Femur (tissue), 1 donor: ENCODE data around the gene DPT.
"Not testable (repeated sequence)": the region's sequence is repeated elsewhere in the genome, so short reads cannot be mapped to it uniquely, and the experiment has no call there.

Source experiments
- DNase-seq: peaks from one replicate; pipeline ENCODE4 v3.0.0-alpha.2; 2017

The DPT gene

DNA sequence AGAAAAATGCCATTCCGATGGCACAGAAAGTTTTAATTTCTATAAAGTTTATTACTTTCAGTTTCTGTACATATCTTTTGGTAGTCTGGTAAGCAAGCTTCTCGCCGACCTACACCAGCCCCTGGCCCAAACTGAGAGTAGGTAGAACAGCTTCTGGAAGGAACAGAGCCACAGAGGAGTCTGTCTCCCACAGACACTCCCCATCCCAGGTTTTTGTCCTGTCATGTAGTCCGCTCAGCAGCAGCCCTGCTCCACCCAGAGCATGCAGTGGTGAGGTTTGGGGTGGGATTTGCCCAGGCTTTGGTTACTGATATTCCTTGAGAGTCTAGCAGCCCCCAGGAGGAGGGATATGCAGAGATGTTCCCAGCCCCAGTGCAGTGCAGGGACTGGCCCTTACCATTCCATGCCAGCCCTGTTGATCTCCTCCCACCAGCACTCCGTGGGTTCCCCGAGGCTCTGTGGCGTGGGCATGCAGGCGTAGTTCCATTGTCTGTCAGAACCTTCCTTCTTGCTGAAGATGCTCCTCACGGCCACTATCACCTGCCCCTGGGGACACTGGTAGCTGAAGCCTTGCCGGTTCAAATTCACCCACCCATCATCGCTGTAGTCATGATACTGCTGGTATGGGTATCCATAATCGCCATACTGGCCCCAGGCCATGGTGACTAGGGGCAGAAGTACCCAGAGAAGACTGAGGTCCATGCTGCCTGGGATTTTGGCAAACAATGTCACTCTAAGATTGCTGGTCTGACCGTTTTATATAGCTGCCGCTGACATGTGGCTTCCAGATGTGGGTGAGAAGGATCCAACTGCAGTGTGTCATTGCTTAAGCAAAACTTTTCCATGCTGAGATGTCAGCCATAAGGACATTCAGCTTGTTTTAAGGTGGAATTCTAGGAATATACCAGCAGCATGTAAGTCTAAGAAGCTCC lies at the start of gene DPT:
Gene DPT (minus strand): TSS at position 734 of the 932 bp plus-strand sequence. CDS start 32 bp downstream, at position 702.
- DNase-seq, result peak; percentile 88

DNA sequence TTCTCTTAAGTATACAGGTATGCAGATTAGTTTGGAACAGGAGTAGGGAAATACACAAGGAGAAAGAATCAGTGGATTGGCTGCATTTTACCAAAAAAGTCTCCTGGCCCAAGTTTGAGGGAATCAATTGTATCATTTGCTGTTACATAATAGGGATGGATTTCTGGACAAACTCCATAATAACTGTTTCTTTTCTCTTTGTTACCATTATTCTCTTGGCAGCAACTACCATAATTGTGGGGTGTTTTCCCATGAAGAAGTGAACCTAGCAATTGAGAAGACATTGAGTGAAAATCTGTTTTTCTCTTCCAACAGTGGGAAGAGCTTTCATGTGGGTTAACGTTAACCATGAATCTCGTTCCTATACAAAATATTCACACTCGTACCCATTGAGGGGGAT lies 46.4 kb upstream of the DPT start:
- no peak for DNase-seq

DNA sequence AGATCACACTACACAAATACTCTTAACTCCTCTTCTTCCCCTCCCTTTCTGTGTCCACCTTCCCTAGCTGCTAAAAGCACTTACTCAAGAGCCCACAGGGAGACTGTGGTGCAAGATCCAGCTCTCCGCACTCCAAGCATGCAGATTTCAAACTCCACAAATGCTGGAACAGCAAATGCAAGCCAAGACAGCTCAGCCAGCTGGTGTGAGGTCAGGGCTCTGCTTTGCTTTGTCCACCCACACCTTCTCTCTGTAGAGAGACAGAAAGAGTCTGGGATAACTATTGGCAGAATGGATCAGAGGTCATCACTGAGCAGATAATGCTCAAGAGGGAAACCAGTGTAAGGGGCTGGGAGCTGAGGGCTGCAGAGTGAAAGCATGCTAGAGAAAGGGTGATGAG lies 45.2 kb upstream of the DPT start:
- DNase-seq, result peak; percentile 66

DNA sequence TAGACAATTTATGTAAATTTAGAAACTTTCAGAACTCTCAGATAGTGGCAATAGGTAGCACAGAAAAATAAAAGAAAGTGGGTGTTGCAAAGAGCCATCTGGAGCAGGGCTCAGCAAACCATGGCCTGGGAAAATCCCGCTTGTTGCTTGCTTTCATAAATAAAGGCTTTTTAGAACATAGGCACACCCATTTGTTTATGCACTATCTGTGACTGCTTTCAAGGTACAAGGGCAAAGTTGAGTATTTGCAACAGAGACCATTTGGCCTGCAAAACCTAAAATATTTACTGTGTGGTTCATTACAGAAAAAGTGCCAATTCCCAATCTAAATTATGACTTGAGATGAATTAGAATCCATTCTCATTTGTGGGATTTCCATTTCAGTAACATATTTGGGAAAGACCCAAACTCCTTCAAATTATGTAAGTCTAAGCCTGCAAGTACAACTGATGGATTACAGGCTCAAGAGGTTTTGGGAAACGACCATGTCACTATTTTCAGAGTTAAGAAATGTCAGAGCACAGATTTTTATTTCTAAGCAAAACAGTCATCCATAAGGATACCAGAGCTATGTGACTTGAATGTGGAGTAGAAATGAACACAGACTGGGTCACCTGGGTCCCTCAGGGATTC lies 43.5 kb upstream of the DPT start:
- no peak for DNase-seq

DNA sequence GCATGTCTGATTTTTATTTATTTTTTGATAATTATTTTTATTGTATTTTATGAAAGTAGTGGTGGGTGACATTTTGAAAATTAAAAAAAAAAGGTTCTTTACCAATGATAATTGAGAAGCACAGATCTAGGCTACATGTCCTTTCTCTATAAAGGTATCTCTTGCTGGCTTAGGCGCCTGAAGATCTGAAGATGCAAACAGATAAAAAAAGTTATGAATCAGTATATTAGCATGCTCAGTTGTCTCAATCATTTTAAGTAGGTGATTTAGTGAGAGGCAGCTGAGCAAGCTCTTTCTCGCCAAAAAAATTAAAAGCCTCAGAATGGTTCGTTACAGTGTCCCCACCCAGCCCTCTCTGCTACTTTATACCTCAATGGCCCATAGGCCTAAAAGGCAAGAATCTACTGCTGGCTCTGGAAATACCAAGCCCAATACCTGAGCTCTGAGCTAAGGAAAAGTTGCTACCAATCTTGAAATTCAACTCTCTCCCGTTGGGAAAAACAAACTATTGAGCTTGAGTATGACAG lies 42.2 kb upstream of the DPT start:
- DNase-seq, result no peak

DNA sequence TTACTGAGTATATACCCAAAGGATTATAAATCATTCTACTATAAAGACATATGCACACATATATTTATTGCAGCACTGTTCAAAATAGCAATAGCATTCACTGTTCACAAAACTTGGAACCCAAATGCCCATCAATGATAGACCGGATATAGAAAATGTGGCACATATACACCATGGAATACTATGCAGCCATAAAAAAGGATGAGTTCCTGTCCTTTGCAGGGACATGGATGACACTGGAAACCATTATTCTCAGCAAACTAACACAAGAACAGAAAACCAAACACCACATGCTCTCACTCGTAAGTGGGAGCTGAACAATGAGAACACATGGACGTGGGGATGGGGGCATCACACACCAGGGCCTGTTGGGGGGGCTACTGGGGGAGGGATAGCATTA lies 40.9 kb upstream of the DPT start:
- not testable (repeated sequence) for DNase-seq

DNA sequence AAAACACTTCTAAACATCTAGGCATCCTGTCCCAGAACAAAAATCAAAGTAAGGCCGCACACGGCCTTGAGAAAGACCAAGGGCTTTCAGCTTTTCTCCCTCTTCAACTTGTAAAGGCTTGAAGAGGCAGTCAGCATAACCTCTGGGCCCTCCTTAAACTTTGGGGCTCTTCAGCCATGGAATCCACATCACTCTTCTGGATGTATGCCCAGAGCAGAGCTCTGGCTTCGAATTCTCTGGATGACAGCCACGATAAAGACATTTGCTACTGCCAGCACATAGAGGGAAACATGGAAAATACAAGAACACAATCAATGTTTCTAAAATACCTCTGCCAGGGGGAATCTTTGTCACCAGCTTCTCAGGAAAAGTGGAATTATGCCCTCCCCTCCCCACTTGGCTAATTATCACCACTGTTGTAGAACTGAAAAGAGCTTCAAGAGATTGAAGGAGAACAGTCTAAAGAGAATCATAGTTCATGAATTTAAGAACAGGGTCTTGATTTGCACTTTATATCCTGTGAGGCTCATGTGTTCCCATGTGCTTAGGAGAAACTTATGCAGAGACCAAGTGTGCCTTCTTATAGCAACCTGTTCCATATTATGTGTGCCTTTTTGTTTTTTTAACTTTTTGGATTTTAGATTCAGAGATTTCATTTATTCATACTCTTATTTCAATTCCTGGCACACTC lies 39.0 kb upstream of the DPT start:
- DNase-seq, result peak; percentile 89

DNA sequence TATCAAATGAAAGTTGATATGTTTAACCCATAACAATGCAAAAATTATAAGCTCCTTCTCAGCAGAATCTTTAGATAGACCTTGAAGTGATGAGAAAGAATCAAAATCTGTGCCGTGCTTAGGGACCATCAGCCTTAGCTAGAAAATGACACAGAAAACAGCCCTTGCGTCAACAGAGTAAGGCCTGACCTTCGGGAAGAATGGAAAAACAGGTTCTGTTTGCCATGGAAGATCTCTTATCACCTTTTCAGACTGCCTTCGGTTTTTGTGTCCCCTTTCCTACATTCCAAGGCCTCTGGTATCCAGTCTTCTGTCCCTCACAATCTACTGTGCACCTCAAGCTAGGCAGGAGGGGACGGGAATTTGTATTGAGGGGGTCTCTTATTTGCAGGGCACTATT lies 37.6 kb upstream of the DPT start:
- no peak for DNase-seq

DNA sequence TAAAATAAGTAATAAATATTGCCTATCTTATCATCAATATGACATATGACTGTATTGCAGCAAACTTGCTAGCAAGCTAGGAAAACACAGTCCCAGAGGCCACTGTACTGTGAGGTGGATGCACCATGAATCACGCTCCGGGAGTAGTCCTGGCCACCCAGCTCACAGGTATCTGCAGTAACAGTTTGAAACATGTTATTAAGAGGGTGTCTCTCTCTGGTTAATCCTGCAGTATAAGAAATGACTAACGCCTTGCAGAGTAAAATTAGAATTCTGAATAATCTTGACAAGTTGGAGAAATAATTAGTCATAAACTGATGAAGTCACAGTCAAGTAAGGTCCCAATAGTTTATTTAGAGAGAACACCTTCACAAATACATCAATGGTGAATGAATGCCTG lies 34.0 kb upstream of the DPT start:
- DNase-seq, result no peak

DNA sequence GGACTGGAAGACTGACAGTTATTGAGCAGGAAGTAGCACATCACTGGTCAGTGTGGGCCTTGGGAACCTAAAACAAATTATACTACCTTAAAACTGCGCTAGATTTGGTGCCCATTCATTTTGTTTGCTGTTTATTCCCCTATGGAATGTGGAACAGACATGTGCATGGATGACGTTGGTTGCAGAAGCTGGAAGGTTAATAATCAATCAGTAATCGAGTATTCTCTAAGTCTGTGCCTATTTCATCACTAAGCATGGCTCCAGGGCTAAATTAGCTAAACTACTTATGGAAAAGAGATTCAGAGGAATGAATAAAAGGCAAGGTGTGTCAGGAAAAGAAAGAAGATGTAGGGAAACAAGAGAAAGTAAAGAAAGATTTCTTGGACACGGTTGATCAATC lies 33.5 kb upstream of the DPT start:
- DNase-seq, result no peak

DNA sequence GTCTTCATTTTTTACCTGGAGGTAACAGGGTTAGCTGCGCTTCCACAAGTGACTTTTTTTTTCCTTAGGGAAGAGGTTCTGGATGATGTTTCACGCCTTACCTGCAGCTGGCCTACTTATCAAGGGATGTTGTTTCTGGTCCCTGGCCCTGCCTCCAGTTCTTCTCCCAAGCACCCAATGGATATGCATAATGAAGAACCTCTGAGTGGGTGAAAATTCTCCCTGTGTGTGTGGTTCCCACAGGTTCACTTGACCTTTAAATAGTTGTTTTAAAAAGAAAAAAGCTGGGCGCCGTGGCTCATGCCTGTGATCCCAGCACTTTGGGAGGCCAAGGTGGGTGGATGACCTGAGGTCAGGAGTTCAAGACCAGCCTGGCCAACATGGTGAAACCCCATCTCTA lies 31.8 kb upstream of the DPT start:
- DNase-seq, result no peak

DNA sequence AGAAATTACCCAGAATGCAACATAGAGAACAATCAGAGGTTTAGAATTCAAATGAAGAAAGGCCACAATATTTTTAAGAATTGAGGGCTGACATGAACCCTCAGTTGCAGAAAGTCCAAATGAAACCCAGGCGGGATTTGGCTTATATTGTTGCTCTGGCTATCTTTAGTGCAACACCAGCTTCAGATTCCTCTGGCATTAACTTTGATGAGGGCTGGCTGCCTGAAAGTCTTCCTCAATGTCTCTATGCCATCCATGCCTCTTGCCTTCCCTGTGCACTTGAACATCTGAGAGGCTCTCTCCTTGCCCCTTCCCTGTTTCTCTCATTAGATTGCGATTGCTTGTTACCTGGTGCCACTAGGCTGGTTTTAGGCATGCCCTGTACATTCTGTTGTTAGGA lies 31.2 kb upstream of the DPT start:
- DNase-seq, result no peak

DNA sequence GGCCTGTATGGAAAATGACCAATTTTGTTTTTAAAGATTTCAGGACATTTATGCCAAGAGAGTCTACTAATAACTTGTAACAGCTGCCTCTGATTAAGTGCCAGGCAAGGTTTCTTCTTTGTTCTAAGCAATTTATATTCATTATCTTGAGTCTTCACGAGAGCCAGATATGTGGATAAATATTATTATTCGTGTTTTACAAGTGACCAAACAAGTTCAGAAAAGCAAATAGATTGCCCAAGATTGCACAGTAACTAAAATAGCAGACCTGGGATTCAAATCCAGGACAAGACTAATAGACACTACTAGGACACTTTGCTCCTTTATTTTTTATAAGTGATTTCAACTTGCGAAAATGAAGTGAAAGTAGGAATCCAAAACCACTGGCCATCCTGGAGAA lies 30.1 kb upstream of the DPT start:
- DNase-seq, result no peak

DNA sequence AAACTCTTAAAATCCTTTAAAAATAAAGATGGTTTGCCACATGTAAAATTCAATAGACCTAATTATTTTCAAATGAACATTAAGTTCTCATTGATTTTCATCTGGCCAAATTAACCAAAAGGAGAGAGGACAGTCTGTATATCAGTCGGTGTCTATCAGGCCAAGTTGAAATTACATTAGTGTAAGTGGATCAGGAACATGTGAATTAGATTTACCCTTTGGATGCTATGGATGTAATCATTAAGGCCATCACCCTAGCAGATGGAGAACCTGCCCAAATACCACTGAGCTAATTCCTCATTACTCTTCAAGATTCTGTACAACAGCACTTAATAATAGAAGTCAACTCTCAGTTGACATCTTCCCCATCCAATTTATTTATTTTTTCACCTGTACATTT lies 29.5 kb upstream of the DPT start:
- DNase-seq, result no peak

DNA sequence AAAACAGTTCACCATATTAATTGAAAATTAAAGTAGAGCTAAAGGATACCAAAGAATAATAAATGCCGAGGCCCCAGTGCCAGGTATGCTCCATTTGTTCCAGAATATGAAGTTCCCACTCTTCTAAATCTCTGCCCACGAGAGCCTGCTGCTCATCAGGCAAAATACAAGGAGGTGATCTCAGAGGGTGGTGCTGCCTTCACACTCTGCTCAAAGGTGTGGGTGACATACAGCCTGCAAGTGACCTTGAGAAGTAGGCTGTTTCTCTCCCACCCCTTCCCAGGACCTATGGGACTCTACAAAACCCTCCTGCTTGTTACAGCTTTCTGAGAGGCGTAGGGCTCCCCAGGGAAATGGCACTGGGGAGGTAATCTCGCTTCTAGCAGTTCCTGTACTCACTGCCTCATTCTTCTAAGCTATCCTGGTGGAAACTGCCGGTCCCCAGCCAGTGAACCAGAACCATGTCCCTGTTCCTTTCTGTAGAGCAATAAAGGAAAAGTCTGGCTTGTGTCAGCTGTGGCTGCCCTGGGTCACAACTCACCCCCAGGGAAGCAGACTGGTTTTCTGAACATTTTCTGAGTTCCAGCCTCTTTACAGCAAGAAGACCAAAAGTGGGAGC lies 26.9 kb upstream of the DPT start:
- no peak for DNase-seq

DNA sequence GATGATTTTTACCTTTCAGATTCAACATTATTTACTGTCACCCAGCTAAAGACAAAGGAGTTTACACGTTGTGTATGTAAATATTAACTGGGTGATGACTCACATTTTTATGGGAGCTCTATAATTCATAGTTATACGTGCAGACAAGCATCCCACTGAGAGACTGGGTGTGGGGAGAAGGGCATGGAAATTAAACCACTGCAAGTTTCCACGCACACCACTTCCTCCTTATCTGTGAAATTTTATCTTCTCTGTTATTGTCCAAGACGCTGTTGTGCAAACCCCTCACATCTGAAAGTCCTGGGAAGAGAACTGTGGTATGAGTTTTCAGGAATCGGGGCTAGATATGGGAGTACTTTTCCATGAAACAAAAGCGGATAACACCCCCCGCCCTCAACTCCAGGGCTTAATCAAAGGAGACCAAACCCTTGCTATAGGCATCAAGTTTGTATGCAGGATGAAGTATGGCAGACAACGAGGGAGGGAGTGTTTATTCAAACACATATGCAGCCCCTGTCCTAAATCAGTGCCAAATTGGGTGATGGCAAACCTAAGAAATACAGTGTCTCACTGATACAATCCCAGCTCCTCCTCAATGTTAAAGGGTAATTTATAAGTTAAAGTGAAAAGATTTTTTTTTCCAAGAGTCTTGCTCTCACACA lies 23.3 kb upstream of the DPT start:
- DNase-seq, result no peak

DNA sequence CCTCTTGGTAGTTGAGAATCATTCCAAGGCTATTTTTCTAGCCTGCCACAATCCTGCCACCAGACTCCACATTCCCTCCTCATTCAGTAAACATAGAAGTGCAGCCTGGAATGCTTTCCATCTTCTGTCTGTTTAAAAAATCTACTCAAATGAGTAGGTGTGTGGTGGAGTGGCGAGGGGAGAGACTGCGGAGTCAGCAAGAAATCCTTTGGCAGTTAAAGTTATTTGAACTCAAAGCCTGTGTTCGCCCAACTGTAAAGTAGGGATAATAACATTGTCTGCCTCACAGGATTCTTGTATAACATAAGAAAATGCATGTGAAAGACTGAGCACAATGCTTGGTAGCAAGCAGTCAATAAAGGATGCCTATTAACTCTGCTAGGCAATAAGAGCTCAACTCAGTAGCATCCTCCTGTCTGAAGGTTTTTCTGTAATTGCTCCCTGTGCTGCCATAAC lies 22.2 kb upstream of the DPT start:
- DNase-seq, result peak; percentile 54

DNA sequence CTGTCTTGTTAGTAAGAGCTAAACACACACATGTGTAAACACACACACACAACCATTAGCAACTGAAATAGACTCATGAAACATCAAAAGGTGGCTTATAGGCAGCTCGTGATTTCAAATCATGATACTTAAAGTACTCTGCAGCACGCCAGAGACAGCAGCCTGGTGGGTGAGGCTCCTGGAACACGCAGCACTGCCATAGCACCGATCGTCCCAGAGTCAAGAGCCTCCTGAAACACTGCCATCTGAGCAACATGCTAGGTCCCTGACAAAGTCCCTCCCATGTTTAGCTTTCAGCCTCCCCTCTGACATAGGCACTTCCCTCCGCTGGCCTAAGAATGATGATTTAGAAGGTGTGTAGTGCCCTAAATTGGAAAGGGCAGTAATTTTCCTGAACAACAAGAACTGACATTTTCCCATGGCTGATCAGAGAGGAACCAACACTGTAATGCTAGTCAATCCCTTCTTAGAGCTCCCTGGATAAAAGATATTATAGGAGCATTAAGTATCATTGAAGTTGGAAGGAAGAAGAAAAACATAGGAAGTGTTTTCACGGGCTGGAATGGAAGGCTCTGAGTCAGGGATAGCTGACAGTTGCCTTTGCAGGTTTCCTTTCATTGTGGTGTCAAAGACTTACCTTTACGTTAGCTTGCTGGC lies 14.1 kb upstream of the DPT start:
- DNase-seq, result no peak

DNA sequence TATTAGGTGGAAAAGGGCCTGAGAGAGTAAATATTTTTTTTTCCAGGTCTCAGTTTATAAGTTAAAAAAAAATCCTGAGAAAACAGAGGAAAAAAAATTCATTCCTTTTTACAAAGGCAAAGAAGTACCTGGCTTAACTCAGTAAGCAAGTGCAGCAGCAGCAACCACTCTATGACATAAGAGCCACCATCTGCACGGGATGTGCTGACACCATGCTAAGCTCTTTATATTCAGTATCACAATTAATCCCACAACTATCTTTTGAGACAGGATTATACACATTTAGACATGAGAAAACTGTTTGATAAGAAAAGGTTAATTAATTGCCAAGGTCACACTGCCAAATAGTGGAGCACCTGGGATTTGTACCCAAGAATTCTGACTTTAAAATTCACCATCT lies 13.4 kb upstream of the DPT start:
- DNase-seq, result no peak

DNA sequence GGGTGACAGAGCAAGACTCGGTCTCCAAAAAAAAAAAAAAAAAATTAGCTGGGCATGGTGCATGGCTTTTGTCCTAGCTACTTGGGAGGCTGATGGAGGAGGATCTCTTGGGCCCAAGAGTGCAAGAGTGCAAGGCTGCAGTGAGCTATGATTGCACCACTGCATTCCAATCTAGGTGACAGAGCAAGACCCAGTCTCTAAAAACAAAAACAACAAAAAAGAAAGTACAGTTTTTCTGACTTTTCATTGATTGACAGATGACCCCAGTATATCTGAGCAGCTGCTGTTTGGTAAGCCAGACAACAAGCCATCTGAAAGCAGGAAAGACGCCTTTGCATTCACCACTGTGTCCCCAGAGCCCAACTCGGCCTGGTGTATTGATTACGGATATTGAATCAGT lies 10.9 kb upstream of the DPT start:
- no peak for DNase-seq

DNA sequence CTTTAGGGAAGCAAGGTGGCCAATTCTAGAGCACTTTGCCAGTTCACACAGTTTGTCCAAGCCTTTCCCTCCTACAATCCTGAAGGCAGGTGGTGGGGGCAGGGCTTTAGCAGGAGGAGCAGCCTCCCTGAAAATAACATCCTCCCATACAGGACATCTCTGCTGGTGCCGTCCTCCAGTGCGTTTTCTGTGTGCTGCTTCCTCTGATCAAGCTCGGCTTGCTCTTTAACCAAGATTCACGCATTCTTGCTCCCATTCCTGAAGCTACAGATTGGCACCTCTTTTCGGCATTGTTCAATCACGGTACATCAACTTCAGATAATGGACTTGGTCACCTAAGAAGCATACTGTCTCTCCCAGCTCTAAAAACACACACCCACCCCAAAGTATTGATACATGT lies 7.5 kb upstream of the DPT start:
- DNase-seq, result no peak

DNA sequence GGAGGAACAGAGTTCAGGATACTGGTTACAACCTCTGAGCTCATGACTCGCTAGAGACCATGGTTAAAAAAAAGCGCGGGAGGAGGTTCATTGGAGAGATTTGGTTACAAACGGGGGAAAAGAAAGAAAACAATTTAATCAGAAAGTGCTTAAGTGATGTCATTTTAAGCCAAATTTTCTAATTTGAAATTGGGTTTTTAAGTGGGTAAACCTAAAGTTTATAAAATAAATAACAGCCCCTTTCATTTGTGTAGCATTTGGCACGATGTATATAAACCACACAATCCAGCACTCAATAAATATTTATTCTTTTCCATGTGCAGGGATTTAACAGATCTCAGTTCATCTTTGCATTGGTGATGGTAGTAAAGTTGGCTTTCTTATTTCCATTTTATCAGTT lies 7.0 kb upstream of the DPT start:
- no peak for DNase-seq
